GM21786 (cell line): ENCODE measurements around the gene FAM209A.
"Not testable (repeated sequence)": the region's sequence is repeated elsewhere in the genome, so short reads cannot be mapped to it uniquely, and the experiment has no call there.

Experiments
- ATAC-seq: cut with Tn5 transposase; IDR thresholded peaks from one replicate; pipeline ENCODE4 v1.9.1; 2021; ENCODE audit not compliant: unreplicated experiment

The FAM209A gene

GRCh38 chr20:56524444-56524843 lies at the start of gene FAM209A:
FAM209A (plus strand) TSS chr20:56524744; CDS start chr20:56524809, 65 bp downstream.
- ATAC-seq, result not testable (repeated sequence)

- ATAC-seq, result no peak
These were observed 40.6 kb upstream of the FAM209A start for GRCh38 chr20:56483970-56484369.

GRCh38 chr20:56487216-56487615 lies 37.3 kb upstream of the FAM209A start:
- ATAC-seq, result no peak

- no peak for ATAC-seq
These were observed 36.0 kb upstream of the FAM209A start for GRCh38 chr20:56488566-56488965.

- no peak for ATAC-seq
These were observed 23.4 kb upstream of the FAM209A start for GRCh38 chr20:56501116-56501515.

- no peak for ATAC-seq
These were observed 20.6 kb upstream of the FAM209A start for GRCh38 chr20:56503916-56504315.

GRCh38 chr20:56504373-56505005 lies 20.1 kb upstream of the FAM209A start:
- no peak for ATAC-seq

- ATAC-seq, result no peak
These were observed 18.4 kb upstream of the FAM209A start for GRCh38 chr20:56506103-56506502.

GRCh38 chr20:56511926-56512325 lies 12.6 kb upstream of the FAM209A start:
- no peak for ATAC-seq

- ATAC-seq, result no peak
These were observed 11.1 kb upstream of the FAM209A start for GRCh38 chr20:56513161-56514150.

GRCh38 chr20:56516631-56517030 lies 7.9 kb upstream of the FAM209A start:
- no peak for ATAC-seq

GRCh38 chr20:56517211-56517610 lies 7.3 kb upstream of the FAM209A start:
- ATAC-seq, result no peak

- no peak for ATAC-seq
These were observed 6.9 kb upstream of the FAM209A start for GRCh38 chr20:56517641-56518040.

GRCh38 chr20:56518126-56518525 lies 6.4 kb upstream of the FAM209A start:
- ATAC-seq, result no peak

- no peak for ATAC-seq
These were observed 5.7 kb upstream of the FAM209A start for GRCh38 chr20:56518721-56519398.

- no peak for ATAC-seq
These were observed 5.0 kb upstream of the FAM209A start for GRCh38 chr20:56519551-56519950.

- no peak for ATAC-seq
These were observed 4.4 kb upstream of the FAM209A start for GRCh38 chr20:56520180-56520579.

- not testable (repeated sequence) for ATAC-seq
These were observed 3.7 kb upstream of the FAM209A start for GRCh38 chr20:56520746-56521354.

- no peak for ATAC-seq
These were observed 2.2 kb upstream of the FAM209A start for GRCh38 chr20:56522311-56522710.

- ATAC-seq, result no peak
These were observed 3.0 kb downstream of the FAM209A start for GRCh38 chr20:56527521-56527920.

- not testable (repeated sequence) for ATAC-seq
These were observed 8.4 kb downstream of the FAM209A start, which contains the start of gene FAM209B for GRCh38 chr20:56532946-56533345. FAM209B (plus strand) TSS chr20:56533246; CDS start chr20:56533342, 96 bp downstream.
